GM18517 (cell line): ENCODE data around the gene MICAL3.
"Not testable (repeated sequence)": the region's sequence is repeated elsewhere in the genome, so short reads cannot be mapped to it uniquely, and the experiment has no call there.

Source experiments
- ATAC-seq: cut with Tn5 transposase; IDR thresholded peaks from one replicate; pipeline ENCODE4 v1.9.1; 2021; ENCODE audit warnings: mild to moderate bottlenecking, moderate library complexity; ENCODE audit not compliant: unreplicated experiment

MICAL3 gene

DNA sequence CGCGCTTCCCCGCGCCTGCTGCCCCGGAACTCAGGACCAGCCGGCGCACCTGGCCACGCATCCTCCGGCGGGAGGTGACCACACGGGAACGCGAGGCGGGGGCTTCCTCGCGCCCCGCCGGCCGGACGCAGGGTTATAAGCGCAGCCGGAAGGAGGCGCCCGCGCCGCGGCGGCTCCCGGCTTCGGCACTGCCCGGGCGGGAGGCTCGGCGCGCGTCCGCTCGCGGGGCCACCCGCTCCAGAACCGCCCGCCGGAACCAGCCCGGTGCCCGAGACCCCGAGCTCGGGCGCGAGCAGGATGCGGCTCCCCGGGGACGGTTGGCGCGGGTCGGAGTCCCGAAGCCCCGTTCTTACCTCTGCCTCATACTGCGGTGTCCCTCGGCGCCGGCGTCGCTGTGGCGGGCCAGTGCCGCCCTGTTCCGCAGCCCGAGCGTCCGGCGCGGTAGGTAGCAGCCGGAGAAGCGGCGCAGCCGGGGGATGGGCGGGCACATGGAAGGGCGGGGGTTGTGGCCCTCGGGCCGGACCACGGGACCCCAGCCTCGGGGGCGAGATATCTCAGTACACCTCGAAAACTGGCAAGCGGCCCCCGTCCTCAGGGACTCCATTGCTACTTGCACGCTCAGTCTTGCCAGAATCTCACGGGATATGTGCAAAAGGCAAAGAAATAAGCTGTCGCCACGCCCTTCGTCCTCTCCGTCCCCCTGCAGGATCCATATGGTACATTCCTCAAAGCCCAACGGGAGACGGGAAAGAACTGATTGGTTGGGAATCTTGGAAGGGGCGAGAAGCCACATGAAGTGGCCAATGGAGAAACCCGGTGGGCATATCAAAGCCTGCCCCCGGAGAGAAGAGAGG is 23.1 kb downstream of the MICAL3 start:
- peak; percentile 40 for ATAC-seq

DNA sequence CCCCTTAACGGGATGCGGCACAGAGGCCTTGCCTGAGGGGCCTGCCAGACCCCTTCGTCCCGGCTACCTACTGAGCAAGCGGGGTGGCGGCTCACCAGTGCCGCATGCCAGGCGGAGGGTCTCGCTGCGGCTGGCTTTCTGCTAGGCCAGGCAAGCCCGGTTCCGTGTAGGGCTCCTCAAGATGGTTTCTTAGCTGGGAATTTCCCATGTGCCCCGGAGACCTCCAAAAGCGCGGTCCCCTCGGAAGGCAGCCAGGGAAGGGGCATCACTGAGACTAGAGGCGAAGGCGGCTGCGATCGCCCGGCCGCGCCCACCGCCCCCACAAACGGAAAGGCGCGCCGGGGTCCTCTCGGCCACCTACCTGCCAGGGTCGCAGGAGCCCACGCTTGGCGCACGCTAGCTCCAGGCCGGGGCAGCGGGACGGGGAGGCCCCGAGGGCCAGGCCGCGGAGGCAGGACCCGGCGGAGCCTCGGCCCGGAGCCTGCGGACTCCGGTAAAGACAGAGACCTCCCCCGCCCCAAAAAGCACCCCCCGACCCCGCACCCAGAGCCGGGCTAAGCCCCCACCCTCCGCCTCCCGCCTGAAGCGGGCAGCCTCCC is 23.8 kb downstream of the MICAL3 start:
- no peak for ATAC-seq

DNA sequence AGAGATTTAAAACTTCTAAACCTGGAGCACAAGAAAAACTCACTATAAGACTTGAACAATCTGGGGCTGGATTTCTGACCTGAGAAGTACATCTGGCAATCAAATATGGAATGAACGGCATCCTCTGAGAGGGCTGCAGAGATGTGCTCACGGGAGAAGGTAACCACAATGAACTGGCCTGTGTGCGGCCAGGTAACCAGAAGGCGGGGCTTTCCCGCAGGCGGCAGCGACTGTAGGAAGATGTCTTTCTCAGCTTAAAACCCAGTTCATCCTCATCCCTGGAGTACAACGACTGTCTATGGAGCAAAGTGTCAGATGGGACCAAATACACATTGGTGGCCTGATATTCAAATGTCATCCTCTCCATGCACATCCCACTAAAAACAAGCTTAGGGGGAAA is 24.5 kb downstream of the MICAL3 start:
- ATAC-seq = no peak

DNA sequence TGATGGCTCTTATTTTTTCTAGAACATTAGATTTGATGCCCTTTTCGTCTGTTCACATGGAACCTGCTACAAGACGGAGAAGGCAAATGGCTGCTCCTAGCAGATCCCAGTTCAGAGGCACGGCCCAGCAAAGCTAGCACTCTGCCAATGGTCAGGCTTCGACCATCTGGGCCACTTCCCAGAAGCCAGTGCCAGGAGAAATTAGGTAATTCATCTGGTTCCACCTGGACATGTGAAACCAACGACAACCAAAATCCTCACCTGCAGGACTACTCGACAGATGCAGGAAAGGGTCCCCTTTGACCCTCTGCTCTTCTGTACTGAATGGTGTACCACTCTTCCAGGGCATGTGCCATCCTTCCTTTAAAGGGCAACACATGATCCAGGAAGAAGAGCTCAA is 25.4 kb downstream of the MICAL3 start:
- ATAC-seq = no peak

DNA sequence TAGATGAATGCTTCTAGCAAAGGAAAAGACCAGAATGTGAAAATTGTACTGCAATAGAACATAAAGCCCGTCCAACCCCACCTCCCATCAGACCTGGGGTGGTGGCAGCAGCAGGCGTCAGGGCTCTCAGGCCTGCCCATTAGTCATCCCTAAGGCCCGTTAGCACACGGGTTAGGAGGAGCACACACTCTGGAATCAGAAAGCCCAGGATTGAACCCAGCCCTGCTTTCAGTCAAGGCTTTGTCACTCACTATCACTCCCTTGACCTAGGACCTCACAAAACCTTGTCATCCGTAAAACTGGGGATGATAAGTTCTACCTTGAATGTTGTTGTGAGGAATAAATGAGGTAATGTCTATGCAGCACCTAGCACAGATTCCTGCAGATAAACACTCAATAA is 26.9 kb downstream of the MICAL3 start:
- ATAC-seq = no peak

DNA sequence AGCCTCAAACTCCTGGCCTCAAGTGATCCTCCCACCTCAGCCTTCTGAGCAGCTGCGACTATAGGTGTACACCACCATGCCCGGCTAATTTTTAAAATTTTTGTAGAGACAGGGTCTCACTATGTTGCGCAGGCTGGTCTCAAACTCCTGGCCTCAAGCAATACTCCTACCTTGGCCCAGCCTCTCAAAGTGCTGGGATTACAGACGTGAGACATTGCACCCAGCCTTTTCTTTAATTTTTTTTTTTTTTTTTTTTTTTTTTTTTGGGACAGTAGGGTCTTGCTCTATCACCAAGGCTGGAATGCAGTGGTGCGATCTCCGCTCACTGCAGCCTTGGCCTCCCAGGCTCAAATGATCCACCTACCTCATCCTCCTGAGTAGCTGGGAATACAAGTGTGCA is 29.1 kb downstream of the MICAL3 start:
- ATAC-seq = not testable (repeated sequence)

DNA sequence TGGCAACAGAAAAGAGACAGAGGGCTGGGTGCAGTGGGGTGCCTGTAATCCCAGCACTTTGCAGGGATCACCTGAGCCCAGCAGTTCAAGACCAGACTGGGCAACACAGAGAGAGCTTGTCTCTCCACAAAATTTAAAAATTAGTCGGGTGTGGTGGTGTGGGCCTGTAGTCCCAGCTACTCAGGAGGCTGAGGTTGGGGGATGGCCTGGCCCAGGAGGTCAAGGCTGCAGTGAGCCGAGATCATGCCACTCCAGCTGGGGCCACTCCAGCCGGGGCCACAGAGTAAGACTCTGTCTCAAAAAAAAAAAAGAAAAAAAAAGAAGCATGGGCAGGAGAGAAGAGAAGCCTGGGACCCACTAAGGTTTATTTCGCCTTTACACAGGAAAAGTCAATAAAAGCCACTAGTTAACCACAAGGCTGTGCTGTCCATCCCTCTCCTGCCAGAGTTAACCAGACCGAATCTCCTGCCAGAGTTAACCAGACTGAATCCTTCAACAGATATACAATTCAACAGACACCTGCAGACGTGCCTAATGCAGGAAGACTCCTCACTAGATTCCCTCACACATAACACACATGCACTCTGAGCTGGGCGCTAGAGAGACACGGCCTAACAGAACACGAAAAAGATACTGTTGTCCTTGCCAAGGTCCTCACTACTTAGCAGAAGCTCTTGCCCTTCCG is 29.8 kb downstream of the MICAL3 start:
- ATAC-seq = no peak

DNA sequence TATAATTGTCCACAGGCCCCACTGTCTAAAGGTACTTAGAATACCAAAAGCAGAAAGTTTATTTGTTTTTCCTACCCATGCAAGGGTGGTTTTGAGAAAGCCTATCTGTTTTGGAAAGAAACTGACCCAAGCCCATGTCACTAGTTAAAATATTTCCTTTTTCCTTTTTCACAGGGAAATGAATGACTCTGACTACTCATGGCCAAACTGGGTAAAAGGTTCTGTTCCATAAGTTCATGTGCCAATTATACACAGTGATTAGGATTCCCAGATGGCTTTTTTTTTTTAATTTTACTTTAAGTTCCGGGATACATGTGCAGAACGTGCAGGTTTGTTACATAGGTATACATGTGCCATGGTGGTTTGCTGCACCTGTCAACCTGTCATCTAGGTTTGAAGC is 31.4 kb downstream of the MICAL3 start:
- not testable (repeated sequence) for ATAC-seq

DNA sequence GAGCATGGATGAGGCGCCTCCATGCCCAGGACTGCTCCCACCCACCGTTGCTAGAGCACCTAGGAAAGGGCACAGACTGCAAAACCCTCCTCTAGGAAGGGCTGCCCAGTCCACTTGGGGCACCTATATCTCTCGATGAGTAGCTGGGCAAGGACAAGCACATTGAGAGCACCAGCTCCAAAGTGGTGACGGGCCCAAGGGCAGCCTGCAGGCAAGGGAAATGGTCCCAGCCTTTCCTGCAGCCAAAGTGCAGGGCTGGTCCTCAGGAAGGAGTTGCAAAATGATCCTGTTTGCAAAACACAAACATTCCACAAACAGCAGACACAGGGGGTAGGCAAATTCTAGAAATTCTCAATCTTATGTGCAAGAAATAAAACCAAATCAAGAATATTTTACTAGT is 32.4 kb downstream of the MICAL3 start:
- ATAC-seq = not testable (repeated sequence)

DNA sequence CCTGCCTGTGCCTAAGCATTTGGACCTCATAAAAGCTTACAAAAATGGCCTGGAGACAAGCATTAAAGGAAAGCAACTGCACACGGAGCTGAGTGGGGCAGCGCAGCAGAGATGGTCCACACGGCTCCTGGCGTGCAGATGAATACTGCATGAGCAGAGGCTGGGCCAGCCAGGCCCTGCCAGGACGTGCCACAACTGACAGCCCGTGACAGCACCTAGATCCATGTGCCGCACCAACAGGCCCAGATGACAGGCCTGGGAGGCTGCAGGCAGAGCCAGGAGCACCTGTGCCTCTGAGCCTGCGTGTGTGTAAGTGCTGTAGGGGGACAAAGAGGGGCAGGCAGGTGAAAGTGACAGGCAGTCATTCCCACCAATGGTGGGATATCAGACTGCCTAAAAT is 33.4 kb downstream of the MICAL3 start:
- no peak for ATAC-seq

DNA sequence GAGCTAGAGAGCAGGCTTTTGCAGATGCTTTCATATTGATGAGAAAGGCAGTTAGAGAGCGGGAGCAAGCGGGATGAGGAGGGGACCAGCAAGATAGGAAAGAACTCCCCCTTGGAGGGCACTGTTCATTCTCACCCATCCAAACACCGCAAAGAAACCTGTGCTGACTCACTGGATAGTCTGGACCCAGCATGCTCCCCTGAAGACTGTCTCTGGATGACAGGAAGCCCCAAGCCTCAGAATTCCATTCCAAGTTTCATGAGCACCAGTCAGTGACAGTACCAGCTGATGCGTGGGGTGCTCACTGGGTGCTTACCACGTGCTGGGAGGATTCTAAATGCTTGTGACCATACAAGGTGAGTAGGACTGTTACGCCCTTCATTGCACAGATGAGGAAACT is 34.2 kb downstream of the MICAL3 start:
- ATAC-seq = no peak

DNA sequence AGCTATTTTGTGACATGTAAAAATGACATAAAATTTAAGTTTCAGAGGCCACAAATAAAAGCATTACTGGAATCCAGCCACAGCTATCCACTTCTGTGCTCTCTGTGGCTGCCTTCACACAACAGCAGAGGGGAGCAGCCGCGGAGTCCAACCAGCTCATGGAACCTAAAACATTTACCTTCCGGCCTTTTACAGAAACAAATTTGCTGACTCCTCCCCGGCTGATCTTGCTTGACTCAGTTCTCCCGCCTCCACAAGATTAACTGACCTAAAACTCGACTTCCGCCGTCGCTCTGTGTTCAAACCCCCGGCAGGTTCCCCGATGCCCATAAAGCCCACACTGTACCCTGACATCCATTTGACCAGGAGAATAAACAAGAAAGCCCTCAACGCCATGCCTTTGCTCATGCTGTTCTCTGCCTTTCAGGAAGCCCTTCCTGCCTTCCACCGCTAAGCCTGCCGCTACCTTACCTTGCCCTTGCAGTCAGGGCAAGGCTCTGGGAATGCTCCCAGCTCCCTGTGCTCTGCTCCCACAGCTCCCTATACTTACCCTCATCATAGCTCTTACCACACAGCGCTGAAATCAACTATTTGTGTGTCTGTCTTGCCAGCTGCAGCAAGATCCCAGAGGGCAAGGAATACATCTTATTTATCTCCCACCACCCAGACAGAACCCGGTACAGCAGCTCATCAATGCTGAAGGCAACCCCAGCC is 35.4 kb downstream of the MICAL3 start:
- no peak for ATAC-seq

DNA sequence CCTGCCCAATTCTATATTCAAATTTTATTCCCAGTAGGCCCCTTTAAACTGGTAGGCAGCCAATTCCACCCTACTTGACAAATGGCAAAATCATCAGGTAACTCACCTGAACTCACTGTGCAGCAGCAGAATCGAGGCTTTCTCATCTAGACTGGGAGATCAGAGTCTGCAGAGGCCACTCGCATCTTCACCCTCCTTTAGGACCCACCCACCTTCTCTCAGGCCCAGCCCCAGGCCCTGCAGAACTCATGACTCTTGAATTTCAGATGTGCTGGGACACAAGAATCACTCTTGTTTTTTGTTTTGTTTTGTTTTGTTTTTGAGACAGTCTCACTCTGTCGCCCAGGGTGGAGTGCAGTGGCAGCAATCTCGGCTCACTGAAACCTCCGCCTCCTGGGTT is 38.8 kb downstream of the MICAL3 start:
- ATAC-seq = no peak

DNA sequence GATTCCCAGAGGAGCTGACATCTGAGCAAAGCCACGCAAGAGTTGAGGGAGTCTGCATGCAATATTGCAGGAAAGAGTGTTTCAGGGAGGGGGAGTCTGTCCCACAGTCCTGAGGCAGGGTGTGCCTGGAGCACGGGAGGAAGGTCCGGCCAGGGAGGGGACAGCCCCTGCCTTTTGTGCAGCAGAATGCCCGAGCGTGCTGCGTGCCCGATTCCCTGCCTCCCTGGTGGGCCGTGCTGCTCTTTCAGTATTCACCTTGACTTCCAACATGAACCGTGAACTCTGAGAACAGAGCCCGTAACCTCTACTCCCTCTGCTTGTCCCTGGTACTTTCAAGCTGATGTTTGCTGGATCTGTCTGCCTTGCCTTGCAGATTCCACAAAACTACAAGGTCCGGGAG is 39.3 kb downstream of the MICAL3 start:
- not testable (repeated sequence) for ATAC-seq

DNA sequence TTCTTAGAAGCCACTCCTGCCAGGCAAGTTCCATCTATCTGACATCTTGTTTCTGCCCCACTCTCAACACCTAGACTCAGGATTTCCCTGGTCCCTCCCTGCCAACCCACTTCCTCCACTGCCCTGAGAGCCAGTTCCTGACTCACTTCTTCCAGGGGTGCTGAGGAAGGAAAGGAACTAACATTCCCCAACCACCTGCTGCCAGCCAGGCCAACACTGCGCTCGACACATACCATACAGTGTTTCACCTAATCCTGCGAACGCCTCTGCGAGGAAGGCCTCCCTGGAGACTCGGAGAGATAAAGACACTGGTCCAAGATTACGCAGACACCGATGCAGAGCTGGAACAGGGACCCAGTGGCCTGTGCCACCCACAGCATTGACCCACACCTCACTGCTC is 40.2 kb downstream of the MICAL3 start:
- ATAC-seq = no peak

DNA sequence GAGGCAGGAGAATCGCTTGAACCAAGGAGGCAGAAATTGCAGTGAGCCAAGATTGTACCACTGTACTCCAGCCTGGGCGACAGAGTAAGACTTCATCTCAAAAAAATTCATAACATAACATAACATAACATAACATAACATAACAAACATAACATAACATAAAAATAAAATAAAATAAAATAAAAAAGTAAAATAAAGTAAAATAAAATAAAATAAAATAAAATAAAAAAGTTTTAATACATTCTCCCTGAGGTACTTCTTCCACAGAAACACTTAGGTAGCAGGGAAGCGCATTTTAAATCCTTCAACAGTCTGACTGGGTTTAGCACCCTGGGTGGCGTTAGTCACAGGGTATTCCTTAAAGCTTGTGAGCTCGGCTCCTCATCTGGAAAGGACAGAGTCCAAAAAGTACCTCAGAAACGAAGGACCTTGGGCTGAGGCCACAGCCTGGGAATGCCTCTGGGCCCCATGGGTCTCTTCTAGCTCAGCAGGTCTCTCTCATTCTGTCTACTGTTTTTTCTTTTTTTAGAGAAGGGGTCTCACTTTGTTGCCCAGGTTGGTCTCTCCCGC is 41.7 kb downstream of the MICAL3 start:
- ATAC-seq = no peak

DNA sequence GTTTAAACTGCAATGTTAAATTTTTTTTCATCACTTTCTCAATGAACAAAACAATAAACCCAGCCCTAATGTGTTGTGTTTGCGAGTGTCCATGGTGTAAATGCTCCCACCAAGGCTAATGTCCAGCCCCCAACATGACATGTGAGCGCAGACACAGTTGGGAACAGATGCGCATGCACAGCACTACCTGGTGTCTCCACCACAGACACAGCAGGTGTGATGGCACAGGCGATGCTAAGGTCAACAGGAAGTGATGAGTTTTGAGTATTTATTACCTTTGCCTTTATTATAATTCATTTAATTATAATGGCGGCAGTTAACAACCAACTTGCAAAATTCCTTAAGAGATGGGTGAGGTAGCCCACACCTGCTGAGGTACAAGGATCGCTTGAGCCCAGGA is 42.9 kb downstream of the MICAL3 start:
- ATAC-seq = no peak

DNA sequence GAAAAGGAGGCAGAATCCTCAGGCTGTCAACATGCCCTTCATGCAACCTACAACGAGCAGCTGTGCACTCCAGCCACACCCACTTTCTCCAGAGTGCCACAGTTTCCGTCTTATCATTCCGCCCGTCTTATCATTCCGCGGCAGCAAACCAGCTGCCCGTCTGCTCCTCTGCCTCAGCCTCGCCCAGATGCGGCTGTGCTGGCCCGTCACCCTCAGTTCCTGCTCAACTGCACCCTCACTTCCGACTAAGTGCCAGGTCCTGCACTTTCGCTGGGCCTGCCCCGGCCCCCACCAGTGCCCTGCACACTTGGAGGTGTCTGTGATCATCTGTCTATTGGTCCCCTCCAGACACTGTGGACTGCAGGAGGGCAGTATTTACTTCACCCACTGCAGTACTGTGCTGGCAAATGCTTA is 43.7 kb downstream of the MICAL3 start:
- ATAC-seq = no peak

DNA sequence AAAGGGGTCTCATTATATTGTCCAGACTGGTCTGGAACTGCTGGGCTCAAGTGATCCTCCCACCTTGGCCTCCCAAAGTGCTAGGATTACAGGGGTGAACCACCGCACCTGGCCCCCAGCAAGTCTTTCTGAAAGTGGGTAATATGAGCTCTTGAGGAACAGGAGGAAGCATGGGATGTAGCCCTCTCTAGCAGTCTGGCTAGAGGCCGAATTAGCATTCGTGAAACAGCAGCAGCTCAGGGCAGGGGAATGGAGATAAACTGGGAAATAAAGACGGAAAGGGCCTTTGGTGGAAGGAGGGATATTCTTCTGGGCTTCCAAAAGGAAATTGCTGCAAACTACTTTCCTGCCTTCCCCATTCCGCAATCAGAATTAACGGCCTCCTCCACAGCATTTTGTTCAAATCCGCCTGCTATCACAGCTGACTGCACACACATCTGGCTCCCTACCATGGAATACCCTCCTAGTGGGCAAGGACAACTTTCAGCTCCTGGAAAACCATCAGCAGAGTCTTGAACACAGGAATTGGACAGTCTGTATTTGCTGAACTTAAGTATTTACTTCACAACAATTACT is 44.3 kb downstream of the MICAL3 start:
- ATAC-seq = no peak

DNA sequence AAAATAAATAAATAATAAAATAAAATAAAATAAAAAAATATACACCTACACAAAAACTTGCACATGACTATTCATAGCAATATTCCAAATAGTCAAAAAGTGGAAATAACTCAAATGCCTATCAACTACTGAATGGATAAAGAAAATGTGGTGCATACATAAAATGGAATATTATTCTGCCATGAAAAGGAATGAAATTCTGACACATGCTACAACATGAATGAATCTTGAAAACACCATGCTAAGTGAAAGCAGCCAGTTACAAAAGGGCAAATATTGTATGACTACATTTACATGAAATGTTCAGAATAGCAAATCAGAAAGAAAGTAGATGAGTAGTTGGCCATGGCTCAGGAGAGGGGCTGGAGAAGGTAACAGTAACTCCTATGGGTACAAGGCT is 46.3 kb downstream of the MICAL3 start:
- no peak for ATAC-seq

DNA sequence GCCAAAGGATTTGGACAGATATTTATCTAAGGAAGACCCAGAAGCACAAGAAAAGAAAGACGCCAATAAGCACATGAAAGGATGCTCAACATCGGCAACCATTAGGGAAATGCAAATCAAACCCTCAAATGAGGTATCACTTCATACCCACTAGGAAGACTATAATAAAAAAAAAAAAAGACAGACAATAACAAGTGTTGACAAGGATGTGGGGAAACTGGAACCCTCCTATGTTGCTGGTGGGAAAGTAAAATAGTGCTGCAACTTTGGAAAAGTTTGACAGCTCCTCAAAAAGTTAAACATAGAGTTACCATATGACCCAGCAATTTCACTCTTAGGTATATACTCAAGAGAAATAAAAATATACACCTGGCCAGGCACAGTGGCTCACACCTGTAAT is 47.0 kb downstream of the MICAL3 start:
- no peak for ATAC-seq
